ENCODE measurements around the gene ZZZ3.
"Not testable (repeated sequence)": the region's sequence is repeated elsewhere in the genome, so short reads cannot be mapped to it uniquely, and the experiment has no call there.

Gene ZZZ3

GRCh38 chr1:77682460-77683159 lies at the start of gene ZZZ3:
TSS of gene ZZZ3 (minus strand) at chr1:77682658. CDS start at chr1:77633354, 49,304 bp downstream.
- peak; percentile 84 for DNase-seq

DNA sequence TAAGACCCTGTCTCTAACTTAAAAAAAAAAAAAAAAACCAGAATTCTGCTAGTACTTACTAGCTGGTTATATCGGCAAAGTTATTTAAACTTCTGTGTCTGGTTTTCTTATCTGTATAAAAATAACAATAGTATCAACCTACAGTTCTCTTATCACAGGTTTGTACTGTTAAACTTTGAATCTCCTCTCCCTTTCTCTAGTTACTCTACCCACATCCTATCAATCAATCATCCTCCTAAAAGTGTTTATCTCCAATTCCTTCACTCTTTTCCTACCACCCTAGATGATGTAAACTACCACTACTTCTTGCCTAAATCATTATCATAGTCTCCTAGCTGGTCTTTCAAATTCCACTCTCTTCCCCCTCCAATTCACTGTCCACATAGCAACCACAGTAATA lies 49.6 kb upstream of the ZZZ3 start:
- peak; percentile 39 for DNase-seq

DNA sequence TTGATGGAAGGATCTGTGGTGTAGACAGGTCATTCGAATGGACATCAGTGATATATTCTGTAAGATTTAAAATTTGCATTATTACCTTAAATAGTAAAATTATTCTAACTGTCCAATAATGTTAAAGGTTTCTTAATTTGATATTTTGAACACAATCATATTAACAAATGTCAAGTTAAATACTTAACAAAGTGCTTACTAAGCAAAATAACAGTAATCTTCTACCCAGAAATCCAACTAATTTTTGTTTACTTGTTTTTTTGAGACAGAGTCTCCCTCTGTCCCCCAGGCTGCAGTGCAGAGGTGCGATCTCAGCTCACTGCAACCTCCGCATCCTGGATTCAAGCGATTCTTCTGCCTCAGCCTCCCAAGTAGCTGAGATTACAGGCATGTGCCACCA lies 43.2 kb upstream of the ZZZ3 start:
- DNase-seq, result no peak

DNA sequence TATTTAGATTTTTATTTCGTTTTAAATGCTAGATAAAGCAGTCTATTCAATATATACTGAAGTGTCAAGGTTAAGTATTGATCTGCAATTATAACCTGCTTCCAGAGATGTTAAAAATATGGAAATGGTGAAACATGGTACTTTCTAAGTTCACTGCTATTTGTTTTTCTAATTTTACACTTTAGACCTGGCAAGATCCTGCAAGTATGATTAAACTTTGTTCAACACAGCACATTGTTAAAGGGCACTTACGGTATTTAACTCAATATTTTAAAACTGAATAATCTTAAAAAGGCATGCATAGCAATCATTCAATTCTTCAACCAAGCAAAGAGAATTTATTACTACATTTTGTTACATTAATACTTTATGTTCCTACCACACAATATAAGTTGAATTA lies 35.7 kb upstream of the ZZZ3 start:
- DNase-seq, result no peak

DNA sequence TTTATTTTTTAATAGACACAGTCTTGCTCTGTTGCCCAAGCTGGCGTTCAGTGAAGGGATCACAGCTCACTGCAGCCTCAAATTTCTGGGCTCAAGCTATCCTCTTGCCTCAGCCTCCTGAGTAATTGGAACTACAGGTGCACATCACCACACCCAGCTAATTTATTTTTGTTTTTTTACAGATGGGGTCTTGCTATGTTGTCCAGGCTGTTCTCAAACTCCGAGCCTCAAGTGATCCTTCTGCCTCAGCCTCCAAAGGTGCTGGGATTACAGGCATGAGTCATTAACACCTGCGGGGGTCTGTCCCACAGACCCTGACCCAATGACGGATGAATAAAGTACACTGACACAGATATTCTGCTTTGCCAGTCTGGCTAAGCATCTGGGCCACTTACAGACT lies 33.6 kb upstream of the ZZZ3 start:
- DNase-seq, result no peak

- DNase-seq, result no peak
Measured at GRCh38 chr1:77709727-77710126, 27.3 kb upstream of the ZZZ3 start.

GRCh38 chr1:77706321-77706720 lies 23.9 kb upstream of the ZZZ3 start:
- DNase-seq, result no peak

DNA sequence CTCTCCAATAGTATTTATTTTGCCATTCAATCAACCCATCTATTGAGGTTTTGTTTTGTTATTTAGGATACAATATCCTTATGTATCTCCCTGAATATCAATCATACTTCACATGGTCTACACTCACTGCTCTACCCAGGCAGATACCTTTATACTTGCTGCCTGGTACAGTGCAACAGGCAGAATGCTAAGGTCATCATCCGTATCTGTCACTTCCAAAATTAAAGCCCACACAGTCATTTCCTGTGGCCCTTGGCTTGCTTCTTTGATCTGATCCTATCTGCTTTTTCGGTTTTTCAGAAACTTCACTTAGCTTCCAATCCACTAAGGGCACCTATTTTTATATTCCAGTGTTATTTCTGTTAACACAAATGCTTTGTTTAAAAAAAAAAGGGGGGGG lies 22.3 kb upstream of the ZZZ3 start:
- DNase-seq, result no peak

GRCh38 chr1:77699673-77700072 lies 17.2 kb upstream of the ZZZ3 start:
- not testable (repeated sequence) for DNase-seq

- no peak for DNase-seq
Measured at GRCh38 chr1:77697441-77697840, 15.0 kb upstream of the ZZZ3 start.

DNA sequence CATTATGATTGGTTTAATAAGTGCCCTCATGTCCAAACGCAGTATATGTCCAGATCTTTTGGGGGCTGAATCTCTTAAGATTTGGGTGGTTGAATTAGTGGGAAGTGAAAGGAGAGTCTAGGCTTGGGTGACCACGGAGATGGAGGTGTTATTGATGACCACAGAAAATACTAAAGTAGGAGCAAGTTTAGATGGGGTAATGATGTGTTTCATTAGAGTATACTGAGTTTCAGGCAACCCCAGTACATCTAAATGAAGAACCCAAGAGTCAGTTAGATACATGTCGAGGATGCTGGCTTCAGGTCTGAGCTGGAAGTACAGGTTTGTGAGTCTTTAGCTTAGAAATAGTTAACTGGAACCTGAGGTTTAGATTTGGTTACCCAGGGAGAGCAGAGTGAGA lies 6.5 kb upstream of the ZZZ3 start:
- DNase-seq, result no peak

DNA sequence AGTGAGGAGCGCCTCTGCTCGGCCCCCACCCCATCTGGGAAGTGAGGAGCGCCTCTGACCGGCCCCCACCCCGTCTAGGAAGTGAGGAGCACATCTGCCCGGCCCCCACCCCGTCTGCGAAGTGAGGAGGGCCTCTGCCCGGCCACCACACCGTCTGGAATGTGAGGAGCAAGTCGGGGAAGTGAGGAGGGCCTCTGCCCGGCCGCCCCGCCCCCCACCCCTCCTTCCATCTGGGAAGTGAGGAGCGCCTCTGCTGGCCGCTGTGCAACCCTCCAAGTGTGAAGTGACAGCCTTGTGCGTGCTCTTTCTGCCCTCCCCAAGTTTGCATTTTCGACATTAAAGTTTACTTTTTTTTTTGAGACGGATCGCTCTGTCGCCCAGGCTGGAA lies 5.1 kb upstream of the ZZZ3 start:
- no peak for DNase-seq

DNA sequence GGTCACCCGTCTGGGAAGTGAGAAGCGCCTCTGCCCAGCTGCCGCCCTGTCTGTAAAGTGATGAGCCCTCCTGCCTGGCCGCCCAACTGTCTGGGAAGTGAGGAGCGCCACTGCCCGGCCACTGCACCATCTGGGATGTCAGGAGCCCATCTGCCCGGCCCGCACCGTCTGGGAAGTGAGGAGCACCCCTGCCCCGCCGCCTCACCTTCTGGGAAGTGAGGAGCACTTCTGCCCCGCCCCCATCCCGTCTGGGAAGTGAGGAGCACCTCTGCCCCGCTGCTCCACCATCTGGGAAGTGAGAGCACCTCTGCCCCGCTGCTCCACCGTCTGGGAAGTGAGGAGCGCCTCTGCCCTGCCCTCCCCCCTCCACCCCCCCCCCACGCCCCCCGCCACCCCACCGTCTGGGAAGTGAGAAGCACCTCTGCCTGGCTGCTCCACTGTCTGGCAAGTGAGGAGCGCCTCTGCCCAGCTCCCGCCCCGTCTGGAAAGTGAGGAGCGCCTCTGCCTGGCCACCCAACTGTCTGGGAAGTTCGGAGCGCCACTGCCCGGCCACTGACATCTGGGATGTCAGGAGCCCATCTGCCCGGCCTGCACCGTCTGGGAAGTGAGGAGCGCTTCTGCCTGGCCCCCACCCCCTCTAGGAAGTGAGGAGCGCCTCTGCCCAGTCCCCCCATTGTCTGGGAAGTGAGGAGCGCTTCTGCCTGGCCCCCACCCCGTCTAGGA lies 4.5 kb upstream of the ZZZ3 start:
- no peak for DNase-seq

- peak; percentile 90 for DNase-seq
Measured at GRCh38 chr1:77683160-77684148, 996 bp upstream of the ZZZ3 start.

GRCh38 chr1:77680173-77680572 lies 2.3 kb downstream of the ZZZ3 start:
- no peak for DNase-seq

GRCh38 chr1:77678660-77679610 lies 3.5 kb downstream of the ZZZ3 start:
- no peak for DNase-seq

DNA sequence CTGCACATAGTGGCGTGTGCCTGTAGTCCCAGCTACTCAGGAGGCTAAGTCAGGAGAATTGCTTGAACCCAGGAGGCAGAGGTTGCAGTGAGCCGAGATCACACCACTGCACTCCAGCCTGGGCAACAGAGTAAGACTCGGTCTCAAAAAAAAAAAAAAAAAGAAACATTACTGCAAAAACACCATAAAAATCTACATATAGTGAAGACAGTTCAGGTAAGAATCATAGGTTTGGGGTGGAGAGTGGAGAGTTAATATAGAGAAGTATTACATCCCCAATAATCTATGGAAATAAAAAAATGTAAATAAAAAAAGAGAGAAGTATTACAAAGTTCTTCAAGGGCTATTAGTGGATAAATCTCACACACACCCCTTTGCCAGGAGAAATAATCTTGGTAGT lies 7.7 kb downstream of the ZZZ3 start:
- DNase-seq, result not testable (repeated sequence)

- no peak for DNase-seq
Measured at GRCh38 chr1:77673716-77674355, 8.6 kb downstream of the ZZZ3 start.

DNA sequence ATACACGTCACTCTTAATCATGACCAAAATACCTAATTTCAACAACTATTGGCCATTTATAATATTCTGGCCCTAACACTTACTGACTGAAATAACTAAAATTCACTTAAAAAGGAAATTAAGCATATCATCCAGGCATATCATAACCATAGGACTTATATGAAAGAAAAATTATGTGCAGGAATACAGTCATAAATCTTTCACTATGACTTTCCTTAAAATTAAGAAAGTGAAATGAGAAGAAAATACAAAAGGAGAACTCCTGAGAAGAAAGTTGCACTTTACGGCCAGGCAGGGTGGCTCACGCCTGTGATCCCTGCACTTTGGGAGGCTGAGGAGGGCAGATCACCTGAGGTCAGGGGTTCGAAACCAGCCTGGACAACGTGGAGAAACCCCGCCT lies 9.4 kb downstream of the ZZZ3 start:
- DNase-seq, result no peak

DNA sequence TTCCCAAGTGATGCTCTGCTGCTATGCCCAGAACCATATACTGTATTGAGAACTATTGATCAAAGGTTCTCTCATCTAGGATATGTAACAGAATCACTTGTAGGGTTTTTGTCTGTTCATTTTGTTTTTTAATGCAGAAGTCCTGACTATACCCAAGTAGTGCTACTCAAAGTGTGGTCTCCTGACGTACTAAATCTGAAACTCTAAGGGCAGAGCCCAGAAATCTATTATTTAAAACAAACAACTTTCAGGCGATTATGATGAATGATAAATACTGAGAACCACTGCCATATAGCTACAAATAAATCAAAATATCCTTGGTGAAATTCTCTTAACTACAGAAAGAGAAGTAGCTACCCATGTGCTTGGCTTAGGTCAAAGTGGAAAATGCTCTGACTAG lies 10.1 kb downstream of the ZZZ3 start:
- DNase-seq, result no peak

- no peak for DNase-seq
Measured at GRCh38 chr1:77671836-77672235, 10.6 kb downstream of the ZZZ3 start.

GRCh38 chr1:77670330-77670729 lies 12.1 kb downstream of the ZZZ3 start:
- no peak for DNase-seq

All from NCI-H226 (cell line).